Lung (tissue), 12 donors: Measurements from ENCODE around the gene CPTP. TPM values are rescaled to one million over a fixed set of nuclear protein-coding genes. Genes with fewer than 3 reads are reported as not detected.
A peak's percentile ranks its signal among the peaks of the same experiment; 100 is the strongest.

Experiments
- ATAC-seq: fragments of 200-7000 bp; cut with Tn5 transposase; one replicate; pipeline ENCODE4 v1.9.1; 2020; ENCODE audit warnings: moderate number of reproducible peaks; ENCODE audit not compliant: insufficient read depth, low FRiP score
- DNase-seq, 3 donors: peaks; one replicate each; pipeline ENCODE4 v3.0.0-alpha.2; 2013 to 2017
- H3K27ac ChIP-seq, 2 donors: one replicate each; pipeline ENCODE4 v1.5.1; 2013; ENCODE audit warnings: mild to moderate bottlenecking in 2 of 2, moderate library complexity in 2 of 2, control low read depth in 1 of 2, inconsistent platforms in 1 of 2, low read depth in 1 of 2, low read length in 1 of 2
- H3K27me3 ChIP-seq, 3 donors: one replicate each; pipeline ENCODE4 v1.5.1; 2013; ENCODE audit warnings: low read length in 2 of 3; ENCODE audit not compliant: control insufficient read depth in 3 of 3, insufficient read depth in 3 of 3
- H3K36me3 ChIP-seq, 4 donors: one replicate each; pipeline ENCODE4 v1.5.1; 2013; ENCODE audit warnings: low read length in 4 of 4, mild to moderate bottlenecking in 1 of 4, moderate library complexity in 1 of 4; ENCODE audit not compliant: control insufficient read depth in 4 of 4, insufficient read depth in 4 of 4
- H3K4me1 ChIP-seq, 5 donors: one replicate each; pipeline ENCODE4 v1.5.1; 2013; ENCODE audit warnings: low read length in 5 of 5, mild to moderate bottlenecking in 2 of 5, moderate library complexity in 1 of 5; ENCODE audit not compliant: control insufficient read depth in 5 of 5, insufficient read depth in 5 of 5
- H3K4me3 ChIP-seq: one replicate; pipeline ENCODE4 v1.5.1; 2013; ENCODE audit warnings: mild to moderate bottlenecking, control low read depth, moderate library complexity
- H3K9ac ChIP-seq, 2 donors: one replicate each; pipeline ENCODE4 v1.5.1; 2013; ENCODE audit warnings: low read length in 2 of 2, control low read depth in 1 of 2; ENCODE audit not compliant: insufficient read depth in 1 of 2
- H3K9me3 ChIP-seq, 4 donors: one replicate each; pipeline ENCODE4 v1.5.1; 2013; ENCODE audit warnings: low read length in 3 of 4, mild to moderate bottlenecking in 1 of 4, moderate library complexity in 1 of 4; ENCODE audit not compliant: control insufficient read depth in 4 of 4, insufficient read depth in 3 of 4
- CTCF ChIP-seq: IDR thresholded peaks from 2 replicates; pipeline ENCODE4 v1.5.1; 2012; ENCODE audit warnings: mild to moderate bottlenecking; ENCODE audit errors: control extremely low read depth, extremely low read depth
- WGBS, 2 donors: extraction: QIAGEN DNeasy Blood & Tissue Kit; methylation state at CpG; one replicate each; pipeline ENCODE4 v1.1.7; 2013; 5-methylcytosine and 5-hydroxymethylcytosine counted together
- polyA plus RNA-seq, 2 donors: library from polyadenylated mRNA; stranded (reverse); fragments of 200-250 nt; gene quantifications; one replicate each; pipeline ENCODE4 v1.2.1, GENCODE V29; 2013
- total RNA-seq, 2 donors: library from RNA; depleted of rRNA in 1 of 2; stranded (reverse); fragments of >200 nt in 1 of 2; gene quantifications; one replicate each; pipeline ENCODE4 v1.2.1, GENCODE V29; 2014 to 2021
- donor health status: control.
- donor health status: control.
- donor health status: Bipolar disorder and iron deficiency.
- donor health status: healthy.
- donor health status: DM: yes; HTN: yes; CAD: no.

Gene CPTP
- total and polyA plus RNA-seq, 4 donors: 10.9 to 32.0 (median 19.2) TPM

GRCh38 chr1:1321477-1321876, 3.1 kb upstream of the CPTP start:
- H3K27ac ChIP-seq: no peak overlapping the region
- no peak overlapping the region for H3K9ac ChIP-seq
- H3K4me1 ChIP-seq: peaks cover 0 to 19% (median 8%) of the 10 kb centered on the region in 5 donors
- H3K4me3 ChIP-seq: no peak overlapping the region
- no peaks in the 10 kb centered on the region for H3K9me3 ChIP-seq
- TF ChIP-seq CTCF: no peak
- H3K36me3 ChIP-seq: peaks cover 0 to 27% (median 6%) of the 10 kb centered on the region in 4 donors
- no peak for DNase-seq
- 85 to 92% methylated on average over 8 of the region's 8 CpGs for WGBS, 2 donors
- no peaks in the 10 kb centered on the region for H3K27me3 ChIP-seq
- no peak for ATAC-seq

- Histone ChIP-seq H3K36me3 (peaks cover 0 to 29% (median 6%) of the 10 kb centered on the region in 4 donors), H3K9me3 (no peaks in the 10 kb centered on the region), H3K4me3 (no peak overlapping the region), H3K27ac (no peak overlapping the region), H3K4me1 (peaks cover 0 to 23% (median 8%) of the 10 kb centered on the region in 5 donors), H3K27me3 (no peaks in the 10 kb centered on the region), H3K9ac (no peak overlapping the region)
- DNase-seq (no peak), ATAC-seq (no peak)
- no peak for TF ChIP-seq CTCF
- 90 to 92% methylated on average over 10 to 14 of the region's 14 CpGs for WGBS, 2 donors
Measured at GRCh38 chr1:1322418-1322817, 2.2 kb upstream of the CPTP start.

GRCh38 chr1:1322952-1323351, 1.6 kb upstream of the CPTP start:
- no peak overlapping the region for H3K27ac ChIP-seq
- H3K9ac ChIP-seq: no peak overlapping the region
- H3K4me1 ChIP-seq: peaks cover 0 to 23% (median 8%) of the 10 kb centered on the region in 5 donors
- no peak for TF ChIP-seq CTCF
- WGBS, 2 donors: 85 to 94% methylated on average over 10 of the region's 10 CpGs
- H3K27me3 ChIP-seq: no peaks in the 10 kb centered on the region
- DNase-seq (no peak), ATAC-seq (no peak)
- H3K36me3 ChIP-seq: peaks cover 0 to 33% (median 6%) of the 10 kb centered on the region in 4 donors
- no peak overlapping the region for H3K4me3 ChIP-seq
- H3K9me3 ChIP-seq: no peaks in the 10 kb centered on the region

GRCh38 chr1:1324084-1324523, 498 bp upstream of the CPTP start:
- no peak for TF ChIP-seq CTCF
- Histone ChIP-seq H3K27ac (peak overlapping the region; percentile 77 to 83), H3K4me1 (peaks cover 0 to 23% (median 8%) of the 10 kb centered on the region in 5 donors), H3K4me3 (peak overlapping the region; percentile 90), H3K36me3 (peaks cover 0 to 37% (median 5%) of the 10 kb centered on the region in 4 donors), H3K9ac (no peak overlapping the region), H3K9me3 (no peaks in the 10 kb centered on the region), H3K27me3 (no peaks in the 10 kb centered on the region)
- ATAC-seq (no peak), DNase-seq (no peak)
- WGBS, 2 donors: 1% methylated on average over 34 to 41 of the region's 41 CpGs
